ENCODE results near the gene DMD. TPM values are rescaled to one million over a fixed set of nuclear protein-coding genes. Genes with fewer than 3 reads are reported as not detected.

The DMD gene
- total and polyA plus RNA-seq, 2 donors (not counting 1 experiment from before 2014, with no cell fraction given), result 5.1 to 7.2 TPM

DNA sequence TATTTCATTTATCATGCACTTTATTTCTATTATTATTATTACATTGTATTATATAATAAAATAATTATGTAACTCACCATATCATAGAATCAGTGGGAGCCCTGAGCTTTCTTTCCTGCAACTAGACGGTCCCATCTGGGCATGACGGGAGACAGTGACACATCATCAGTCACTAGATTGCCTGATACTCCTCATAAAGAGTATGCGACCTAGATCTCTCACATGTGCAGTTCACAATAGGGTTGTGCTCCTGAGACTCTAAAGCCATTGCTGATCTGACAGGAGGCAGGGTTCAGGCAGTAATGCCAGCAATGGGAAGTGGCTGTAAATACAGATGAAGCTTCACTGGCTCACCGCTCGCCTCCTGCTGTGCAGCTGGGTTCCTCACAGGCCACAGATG, 62.3 kb downstream of the DMD start:
- no peak for TF ChIP-seq CTCF (conservative IDR thresholded peaks at IDR 0.05 in 1 of 2, IDR thresholded peaks at IDR 0.05 in 1 of 2; ENCODE audit: low read depth in 1 of 2, low read length in 2 of 2)
- TF ChIP-seq EZH2 (IDR thresholded peaks at IDR 0.05; ENCODE audit: low read length, missing control alignments), result no peak
- no peak overlapping the region for H3K27ac ChIP-seq (ENCODE audit: insufficient read depth, low read length)

GRCh38 chrX:33142331-33142730, 69.0 kb downstream of the DMD start:
- no peak overlapping the region for H3K27ac ChIP-seq (ENCODE audit: insufficient read depth, low read length)
- H3K9ac ChIP-seq (ENCODE audit: insufficient read depth, low read length), result no peak overlapping the region
- no peaks in the 10 kb centered on the region for H3K4me1 ChIP-seq (ENCODE audit: control insufficient read depth, extremely low read depth, insufficient read depth, low read length)
- DNase-seq (ENCODE audit: low read depth in 2 of 2), result no peak
- H2AFZ ChIP-seq (ENCODE audit: low read length), result no peak overlapping the region
- H3K9me3 ChIP-seq (ENCODE audit: control insufficient read depth, insufficient read depth, low read depth, low read length), result no peaks in the 10 kb centered on the region
- H3K36me3 ChIP-seq (ENCODE audit: control insufficient read depth, insufficient read depth, low read length), result no peaks in the 10 kb centered on the region
- H3K27me3 ChIP-seq (ENCODE audit: control insufficient read depth, insufficient read depth, low read length), result no peaks in the 10 kb centered on the region
- no peak overlapping the region for H3K4me2 ChIP-seq (ENCODE audit: extremely low read depth, insufficient read depth, low read length)
- no peaks in the 10 kb centered on the region for H3K79me2 ChIP-seq (ENCODE audit: control insufficient read depth, insufficient read depth, low read length)
- H4K20me1 ChIP-seq (ENCODE audit: control insufficient read depth, extremely low read depth, insufficient read depth, low read length), result no peaks in the 10 kb centered on the region
- no peak overlapping the region for H3K4me3 ChIP-seq (replicated peaks in 1 of 4; ENCODE audit: control extremely low read depth in 1 of 4, insufficient read depth in 1 of 4, low read depth in 3 of 4, low read length in 4 of 4)
- TF ChIP-seq CTCF (conservative IDR thresholded peaks at IDR 0.05 in 1 of 2, IDR thresholded peaks at IDR 0.05 in 1 of 2; ENCODE audit: low read depth in 1 of 2, low read length in 2 of 2) (no peak), EZH2 (IDR thresholded peaks at IDR 0.05; ENCODE audit: low read length, missing control alignments) (no peak)

More for the DNA sequence above, 62.3 kb downstream of the DMD start:
- H3K4me2 ChIP-seq (ENCODE audit: extremely low read depth, insufficient read depth, low read length), result no peak overlapping the region
- H4K20me1 ChIP-seq (ENCODE audit: control insufficient read depth, extremely low read depth, insufficient read depth, low read length), result no peaks in the 10 kb centered on the region
- H2AFZ ChIP-seq (ENCODE audit: low read length), result no peak overlapping the region
- no peaks in the 10 kb centered on the region for H3K9me3 ChIP-seq (ENCODE audit: control insufficient read depth, insufficient read depth, low read depth, low read length)
- H3K4me1 ChIP-seq (ENCODE audit: control insufficient read depth, extremely low read depth, insufficient read depth, low read length), result no peaks in the 10 kb centered on the region
- no peak for DNase-seq (ENCODE audit: low read depth in 2 of 2)
- no peak overlapping the region for H3K4me3 ChIP-seq (replicated peaks in 1 of 4; ENCODE audit: control extremely low read depth in 1 of 4, insufficient read depth in 1 of 4, low read depth in 3 of 4, low read length in 4 of 4)
- H3K36me3 ChIP-seq (ENCODE audit: control insufficient read depth, insufficient read depth, low read length), result no peaks in the 10 kb centered on the region
- no peaks in the 10 kb centered on the region for H3K27me3 ChIP-seq (ENCODE audit: control insufficient read depth, insufficient read depth, low read length)
- H3K79me2 ChIP-seq (ENCODE audit: control insufficient read depth, insufficient read depth, low read length), result no peaks in the 10 kb centered on the region
- H3K9ac ChIP-seq (ENCODE audit: insufficient read depth, low read length), result no peak overlapping the region

DNA sequence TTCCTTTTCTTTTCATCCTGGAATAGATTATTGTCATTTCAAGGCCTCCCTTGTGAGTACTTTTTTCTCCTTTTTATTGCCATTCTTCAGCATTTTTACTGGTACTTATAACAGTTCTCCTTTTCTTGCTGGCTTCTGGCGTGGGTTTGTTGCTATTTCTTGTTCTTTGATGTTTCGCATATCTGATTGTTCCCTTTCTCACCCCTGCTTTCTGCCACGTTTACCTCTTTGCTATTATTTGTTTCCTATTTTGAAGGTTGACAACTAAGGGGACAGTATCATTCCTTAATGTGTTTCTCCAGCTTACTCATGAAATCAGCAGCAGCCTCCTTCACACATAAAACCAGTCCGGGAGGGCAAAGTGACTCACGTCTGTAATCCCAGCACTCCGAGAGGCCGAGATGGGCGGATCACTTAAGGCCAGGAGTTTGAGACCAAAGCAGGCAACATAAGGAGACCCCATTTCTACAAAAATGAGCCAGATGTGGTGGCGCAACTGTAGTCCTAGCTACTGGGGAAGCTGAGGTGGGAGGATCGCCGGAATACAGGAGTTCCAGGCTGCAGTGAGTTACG, 72.6 kb downstream of the DMD start:
- H3K4me2 ChIP-seq (ENCODE audit: extremely low read depth, insufficient read depth, low read length), result no peak overlapping the region
- H3K4me1 ChIP-seq (ENCODE audit: control insufficient read depth, extremely low read depth, insufficient read depth, low read length), result no peaks in the 10 kb centered on the region
- H4K20me1 ChIP-seq (ENCODE audit: control insufficient read depth, extremely low read depth, insufficient read depth, low read length), result no peaks in the 10 kb centered on the region
- no peaks in the 10 kb centered on the region for H3K9me3 ChIP-seq (ENCODE audit: control insufficient read depth, insufficient read depth, low read depth, low read length)
- no peaks in the 10 kb centered on the region for H3K27me3 ChIP-seq (ENCODE audit: control insufficient read depth, insufficient read depth, low read length)
- no peak overlapping the region for H2AFZ ChIP-seq (ENCODE audit: low read length)
- no peak overlapping the region for H3K27ac ChIP-seq (ENCODE audit: insufficient read depth, low read length)
- DNase-seq (ENCODE audit: low read depth in 2 of 2), result no peak
- H3K4me3 ChIP-seq (replicated peaks in 1 of 4; ENCODE audit: control extremely low read depth in 1 of 4, insufficient read depth in 1 of 4, low read depth in 3 of 4, low read length in 4 of 4), result no peak overlapping the region
- no peak overlapping the region for H3K9ac ChIP-seq (ENCODE audit: insufficient read depth, low read length)
- TF ChIP-seq EZH2 (IDR thresholded peaks at IDR 0.05; ENCODE audit: low read length, missing control alignments) (no peak), CTCF (conservative IDR thresholded peaks at IDR 0.05 in 1 of 2, IDR thresholded peaks at IDR 0.05 in 1 of 2; ENCODE audit: low read depth in 1 of 2, low read length in 2 of 2) (no peak)
- H3K36me3 ChIP-seq (ENCODE audit: control insufficient read depth, insufficient read depth, low read length), result no peaks in the 10 kb centered on the region
- H3K79me2 ChIP-seq (ENCODE audit: control insufficient read depth, insufficient read depth, low read length), result no peaks in the 10 kb centered on the region
